ENCODE data around the gene UBR3.
"Not testable (repeated sequence)": the region's sequence is repeated elsewhere in the genome, so short reads cannot be mapped to it uniquely, and the experiment has no call there.

The UBR3 gene

GRCh38 chr2:170121689-170122088, 294.4 kb downstream of the UBR3 start:
- DNase-seq: no peak

DNA sequence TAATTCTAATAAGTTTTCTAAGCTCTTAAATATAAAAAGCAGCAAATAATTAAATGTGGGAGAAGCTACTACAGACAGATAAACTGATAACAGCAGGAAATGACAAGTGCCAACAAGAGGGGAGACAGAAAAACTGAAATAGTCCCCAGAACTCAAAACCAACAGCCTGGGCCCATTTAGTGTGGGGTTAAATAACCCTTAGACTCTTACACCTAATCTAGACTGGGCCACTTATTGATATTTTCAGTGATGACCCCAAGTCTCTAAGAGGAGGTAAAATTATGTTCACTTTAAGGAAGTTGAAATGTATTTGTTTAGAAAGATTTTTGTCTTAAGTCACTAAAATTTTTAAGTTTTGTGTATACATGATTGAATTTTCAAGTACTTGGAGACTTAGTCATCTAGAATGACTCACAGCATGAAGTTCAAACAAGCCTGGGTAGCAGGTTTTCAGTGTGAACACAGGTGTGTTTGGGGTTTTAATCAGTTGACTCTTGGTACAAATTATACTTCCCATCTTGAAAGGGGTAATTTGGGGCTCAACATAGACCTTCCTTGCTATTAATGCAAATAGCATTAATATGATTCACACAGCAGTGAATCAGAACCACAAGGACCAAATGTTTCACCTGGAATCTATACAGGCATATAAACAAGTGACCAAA, 295.8 kb downstream of the UBR3 start:
- DNase-seq: no peak

GRCh38 chr2:170123593-170123992, 296.3 kb downstream of the UBR3 start:
- no peak for DNase-seq

DNA sequence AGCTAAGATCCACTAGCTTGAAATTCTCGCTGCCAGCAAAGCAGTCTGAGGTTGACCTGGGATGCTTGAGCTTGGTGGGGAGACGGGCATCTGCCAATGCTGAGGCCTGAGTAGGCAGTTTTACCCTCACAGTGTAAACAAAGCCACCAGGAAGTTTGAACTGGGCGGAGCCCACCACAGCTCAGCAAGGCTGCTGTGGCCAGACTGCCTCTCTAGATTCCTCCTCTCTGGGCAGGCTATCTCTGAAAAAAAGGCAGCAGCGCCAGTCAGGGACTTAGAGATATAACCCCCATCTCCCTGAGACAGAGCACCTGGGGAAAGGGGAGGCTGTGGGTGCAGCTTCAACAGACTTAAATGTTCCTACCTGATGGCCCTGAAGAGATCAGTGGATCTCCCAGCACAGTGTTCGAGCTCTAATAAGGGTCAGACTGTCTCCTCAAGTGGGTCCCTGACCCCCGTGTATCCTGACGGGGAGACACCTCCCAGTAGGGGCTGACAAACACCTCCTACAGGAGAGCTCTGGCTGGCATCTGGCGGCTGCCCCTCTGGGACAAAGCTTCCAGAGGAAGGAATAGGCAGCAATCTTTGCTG, 299.0 kb downstream of the UBR3 start:
- not testable (repeated sequence) for DNase-seq
